Loucy (cell line): ENCODE data around the gene ADARB2.

Experiments
- H2AFZ ChIP-seq: fragments of 200-600 bp; sonication (generic); 2 replicates; pipeline ENCODE4 v1.6.0; 2016; ENCODE audit warnings: antibody characterized with exemption, mild to moderate bottlenecking, low read length, moderate library complexity
- H3F3A ChIP-seq: fragments of 200-600 bp; 2 replicates; pipeline ENCODE4 v1.6.0; 2016; ENCODE audit warnings: antibody characterized with exemption, low read depth, mild to moderate bottlenecking
- H3K27me3 ChIP-seq: fragments of 200-600 bp; sonication (generic); 2 replicates; pipeline ENCODE4 v1.6.1; 2014; ENCODE audit warnings: low read length, mild to moderate bottlenecking; ENCODE audit not compliant: insufficient read depth, poor library complexity, severe bottlenecking
- H3K36me3 ChIP-seq: fragments of 200-600 bp; sonication (generic); 2 replicates; pipeline ENCODE4 v1.6.1; 2016; ENCODE audit warnings: low read length; ENCODE audit not compliant: insufficient read depth
- H3K4me1 ChIP-seq: fragments of 200-600 bp; sonication (generic); 2 replicates; pipeline ENCODE4 v1.5.1; 2014; ENCODE audit warnings: low read length, mild to moderate bottlenecking; ENCODE audit not compliant: insufficient read depth, poor library complexity, severe bottlenecking
- H3K4me2 ChIP-seq: fragments of 200-600 bp; sonication (generic); 2 replicates; pipeline ENCODE4 v1.6.0; 2014; ENCODE audit warnings: antibody characterized with exemption, low read length, low read depth, mild to moderate bottlenecking; ENCODE audit not compliant: poor library complexity, severe bottlenecking
- H3K4me3 ChIP-seq: fragments of 200-600 bp; sonication (generic); 2 replicates; pipeline ENCODE4 v1.5.1; 2014; ENCODE audit warnings: low read length, mild to moderate bottlenecking, mixed read lengths; ENCODE audit not compliant: poor library complexity, severe bottlenecking
- H3K79me2 ChIP-seq: fragments of 200-600 bp; sonication (generic); 2 replicates; pipeline ENCODE4 v1.6.1; 2014; ENCODE audit warnings: low read length; ENCODE audit not compliant: insufficient read depth
- H3K9ac ChIP-seq: fragments of 200-600 bp; sonication (generic); 2 replicates; pipeline ENCODE4 v1.6.0; 2014; ENCODE audit warnings: mild to moderate bottlenecking, low read depth, low read length, moderate library complexity; ENCODE audit not compliant: poor library complexity, severe bottlenecking
- H3K9me2 ChIP-seq: fragments of 200-600 bp; sonication (generic); replicated peaks from 2 replicates; pipeline ENCODE4 v1.6.1; 2016; ENCODE audit warnings: low read depth, low read length, mixed read lengths
- H3K9me3 ChIP-seq: fragments of 200-600 bp; sonication (generic); 2 replicates; pipeline ENCODE4 v1.6.1; 2014; ENCODE audit warnings: mild to moderate bottlenecking, antibody characterized with exemption, low read length, low read depth; ENCODE audit not compliant: insufficient read depth
- H4K20me1 ChIP-seq: fragments of 200-600 bp; sonication (generic); 2 replicates; pipeline ENCODE4 v1.6.0; 2014; ENCODE audit warnings: antibody characterized with exemption, low read length, mild to moderate bottlenecking; ENCODE audit not compliant: insufficient read depth, poor library complexity, severe bottlenecking
- CTCF ChIP-seq: fragments of 200-600 bp; sonication (generic); conservative IDR thresholded peaks from 2 replicates; pipeline ENCODE4 v1.5.1; 2014; ENCODE audit warnings: mild to moderate bottlenecking, antibody characterized with exemption, low read length
- EZH2phosphoT487 ChIP-seq: fragments of 200-600 bp; IDR thresholded peaks from 2 replicates; pipeline ENCODE4 v1.6.1; 2018; ENCODE audit warnings: antibody characterized with exemption, mild to moderate bottlenecking, moderate library complexity, borderline replicate concordance

The ADARB2 gene

GRCh38 chr10:1605121-1605520 lies 132.2 kb downstream of the ADARB2 start:
- Histone ChIP-seq H3K4me3 (no peak overlapping the region), H3F3A (no peaks in the 10 kb centered on the region), H2AFZ (no peak overlapping the region), H3K9me2 (no peaks in the 10 kb centered on the region), H4K20me1 (no peaks in the 10 kb centered on the region), H3K9ac (no peak overlapping the region), H3K27me3 (peaks cover 53% of the 10 kb centered on the region), H3K9me3 (no peaks in the 10 kb centered on the region), H3K4me2 (no peak overlapping the region), H3K79me2 (no peaks in the 10 kb centered on the region), H3K4me1 (no peaks in the 10 kb centered on the region), H3K36me3 (no peaks in the 10 kb centered on the region)
- TF ChIP-seq EZH2phosphoT487 (no peak), CTCF (no peak)

GRCh38 chr10:1604246-1604645 lies 133.1 kb downstream of the ADARB2 start:
- no peaks in the 10 kb centered on the region for H3K9me3 ChIP-seq
- H3K36me3 ChIP-seq, result no peaks in the 10 kb centered on the region
- H4K20me1 ChIP-seq, result no peaks in the 10 kb centered on the region
- H3K27me3 ChIP-seq, result peaks cover 45% of the 10 kb centered on the region
- no peak overlapping the region for H2AFZ ChIP-seq
- no peak overlapping the region for H3K4me2 ChIP-seq
- H3K4me3 ChIP-seq, result no peak overlapping the region
- no peaks in the 10 kb centered on the region for H3K9me2 ChIP-seq
- no peaks in the 10 kb centered on the region for H3F3A ChIP-seq
- no peak overlapping the region for H3K9ac ChIP-seq
- H3K4me1 ChIP-seq, result no peaks in the 10 kb centered on the region
- TF ChIP-seq EZH2phosphoT487 (no peak), CTCF (no peak)
- no peaks in the 10 kb centered on the region for H3K79me2 ChIP-seq

GRCh38 chr10:1603181-1603580 lies 134.1 kb downstream of the ADARB2 start:
- Histone ChIP-seq H3K9me2 (no peaks in the 10 kb centered on the region), H3K79me2 (no peaks in the 10 kb centered on the region), H3K4me2 (no peak overlapping the region), H3K27me3 (peaks cover 37% of the 10 kb centered on the region), H3K4me1 (no peaks in the 10 kb centered on the region), H3K36me3 (no peaks in the 10 kb centered on the region), H4K20me1 (no peaks in the 10 kb centered on the region), H2AFZ (no peak overlapping the region), H3F3A (no peaks in the 10 kb centered on the region), H3K9me3 (no peaks in the 10 kb centered on the region), H3K4me3 (no peak overlapping the region), H3K9ac (no peak overlapping the region)
- TF ChIP-seq CTCF, result no peak
- no peak for TF ChIP-seq EZH2phosphoT487
